Pancreas (tissue), 10 donors: ENCODE measurements around the gene HTD2. TPM values are rescaled to one million over a fixed set of nuclear protein-coding genes. Genes with fewer than 3 reads are reported as not detected.

Experiments used
- ATAC-seq, 4 donors: fragments of 200-7000 bp; cut with Tn5 transposase; one replicate each; pipeline versions ENCODE4 v1.8.0 to v1.9.1; 2020; ENCODE audit warnings: mild to moderate bottlenecking in 4 of 4, moderate library complexity in 4 of 4
- DNase-seq, 6 donors: peaks; one replicate each; pipeline ENCODE4 v3.0.0-alpha.2; 2020
- FAIRE-seq: peaks from 2 replicates; lab custom pipeline; 2012; peaks lifted over from hg19 to GRCh38; lab: Jason Lieb, UNC
- H3K27ac ChIP-seq, 4 donors: fragments of 200-600 bp; sonication (generic); 1 replicate in 3 of 4; 2 replicates in 1 of 4; pipeline versions ENCODE4 v1.5.0 to v1.8.0; 2020
- H3K27me3 ChIP-seq, 4 donors: fragments of 200-600 bp; one replicate each; pipeline ENCODE4 v1.8.0; 2021
- H3K36me3 ChIP-seq, 3 donors: fragments of 200-600 bp; sonication (generic) in 1 of 3; one replicate each; pipeline versions ENCODE4 v1.5.0 to v1.8.0; 2020 to 2021
- H3K4me1 ChIP-seq, 3 donors: fragments of 200-600 bp; one replicate each; pipeline ENCODE4 v1.8.0; 2021
- H3K4me3 ChIP-seq, 4 donors: fragments of 200-600 bp; sonication (generic) in 2 of 4; one replicate each; pipeline versions ENCODE4 v1.5.0 to v1.8.0; 2020 to 2021
- H3K9me3 ChIP-seq, 4 donors: fragments of 200-600 bp; one replicate each; pipeline ENCODE4 v1.8.0; 2021
- CTCF ChIP-seq, 4 donors: fragments of 200-600 bp; sonication (generic) in 3 of 4; IDR thresholded peaks; one replicate each; pipeline versions ENCODE4 v1.5.0 to v1.8.0; 2021; ENCODE audit warnings: antibody characterized with exemption in 4 of 4
- WGBS, 2 donors: extraction: QIAGEN DNeasy Blood & Tissue Kit; methylation state at CpG; one replicate each; pipeline ENCODE4 v1.1.7; 2013; 5-methylcytosine and 5-hydroxymethylcytosine counted together
- intact Hi-C, 3 donors: fragments of 100-400 bp; cut with DNase I; formaldehyde crosslinking; loops; one replicate each; pipeline versions ENCODE4 v1.11.1 to v1.14.2; 2022
- polyA plus RNA-seq, 2 donors: library from polyadenylated mRNA; stranded (reverse); fragments of 200-250 nt; gene quantifications; one replicate each; pipeline ENCODE4 v1.2.3, GENCODE V29; 2013
- total RNA-seq, 6 donors: library from RNA; stranded (reverse); fragmentation: NEBNext Ultra II Directional in 4 of 6; extraction: Animal tissue kit (Norgen Biotek cat#: 25700) in 4 of 6; gene quantifications; one replicate each; pipeline versions ENCODE4 v1.2.1 to v1.2.4, GENCODE V29; 2021 to 2023
- donor health status: healthy with polysubstance abuse.
- donor health status: DM: no; HTN: no; CAD: no; lungs with moderate emphysema.
- donor health status: DM: no; HTN: no; CAD: no.
- donor health status: control.
- donor health status: control.
- donor health status: Bipolar disorder and iron deficiency.
- donor health status: DM: yes; HTN: yes; CAD: no.
- donor health status: DM: no; HTN: no; CAD: no.
- donor health status: DM: no; HTN: no; CAD: no.
- donor health status: DM: yes; HTN: yes; CAD: no.

The HTD2 gene
- total and polyA plus RNA-seq, 8 donors: 0.68 to 5.5 (median 3.5) TPM

GRCh38 chr3:58323529-58324390, 17.4 kb downstream of the HTD2 start:
- FAIRE-seq: no peak
- H3K27ac ChIP-seq: no peak overlapping the region
- no peak overlapping the region for H3K4me3 ChIP-seq
- H3K27me3 ChIP-seq: no peaks in the 10 kb centered on the region
- DNase-seq: no peak
- WGBS, 2 donors: 60 to 61% methylated on average over 3 of the region's 3 CpGs
- peaks cover 5 to 10% (median 7%) of the 10 kb centered on the region in 3 donors for H3K4me1 ChIP-seq
- intact Hi-C loops: no loop called here
- H3K9me3 ChIP-seq: no peaks in the 10 kb centered on the region
- no peak for TF ChIP-seq CTCF (IDR thresholded peaks at IDR 0.05)
- peak in 3 of 4 donors; percentile 7 to 72 (median 64) for ATAC-seq
- H3K36me3 ChIP-seq: peaks cover 0 to 4% (median under 1%) of the 10 kb centered on the region in 3 donors

GRCh38 chr3:58324391-58325390, 18.4 kb downstream of the HTD2 start:
- Histone ChIP-seq H3K4me3 (no peak overlapping the region), H3K27ac (peak overlapping the region in 2 of 4 donors; percentile 58 to 72), H3K9me3 (no peaks in the 10 kb centered on the region), H3K4me1 (peaks cover 5 to 10% (median 7%) of the 10 kb centered on the region in 3 donors), H3K27me3 (no peaks in the 10 kb centered on the region), H3K36me3 (no peaks in the 10 kb centered on the region)
- no peak for ATAC-seq
- TF ChIP-seq CTCF (IDR thresholded peaks at IDR 0.05): no peak
- FAIRE-seq: no peak
- 87 to 94% methylated on average over 7 of the region's 7 CpGs for WGBS, 2 donors
- intact Hi-C loops: loop anchor here in 1 of 3 donors (5.0 kb wide), 1 partner anchor 88 kb away; no protein-coding TSS in a partner anchor
- DNase-seq: no peak

DNA sequence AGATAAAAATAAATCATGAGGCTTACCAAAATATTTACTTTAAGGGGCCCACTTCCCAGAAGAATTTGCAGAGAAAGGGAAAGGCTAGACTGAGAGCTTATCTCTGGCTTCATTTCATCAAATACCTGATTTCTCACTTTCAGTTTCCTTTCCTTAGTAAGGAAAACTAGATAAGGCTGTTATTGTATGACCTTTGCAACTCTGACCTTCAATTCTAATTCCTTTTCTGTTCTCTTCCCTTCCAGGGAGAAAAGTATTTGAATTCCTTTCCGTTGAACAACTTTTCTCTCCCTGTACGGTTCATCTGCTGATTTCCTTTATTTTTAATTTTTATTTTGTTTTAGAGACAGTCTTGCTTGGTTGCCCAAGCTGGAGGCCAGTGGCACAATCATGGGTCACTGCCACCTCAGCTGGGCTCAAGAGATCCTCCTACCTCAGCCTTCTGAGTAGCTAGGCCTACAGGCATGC, 19.2 kb downstream of the HTD2 start:
- Histone ChIP-seq H3K27me3 (no peaks in the 10 kb centered on the region), H3K4me3 (no peak overlapping the region), H3K4me1 (peaks cover 5 to 10% (median 7%) of the 10 kb centered on the region in 3 donors), H3K36me3 (no peaks in the 10 kb centered on the region), H3K27ac (peak overlapping the region in 2 of 4 donors; percentile 58 to 72), H3K9me3 (no peaks in the 10 kb centered on the region)
- WGBS, 2 donors: 27 to 28% methylated on average over 2 of the region's 2 CpGs
- peak; percentile 38 to 86 (median 46) for ATAC-seq
- FAIRE-seq: no peak
- TF ChIP-seq CTCF (IDR thresholded peaks at IDR 0.05): no peak
- intact Hi-C loops: loop anchor here in 1 of 3 donors (5.0 kb wide), 1 partner anchor 87 kb away; no protein-coding TSS in a partner anchor
- no peak for DNase-seq

DNA sequence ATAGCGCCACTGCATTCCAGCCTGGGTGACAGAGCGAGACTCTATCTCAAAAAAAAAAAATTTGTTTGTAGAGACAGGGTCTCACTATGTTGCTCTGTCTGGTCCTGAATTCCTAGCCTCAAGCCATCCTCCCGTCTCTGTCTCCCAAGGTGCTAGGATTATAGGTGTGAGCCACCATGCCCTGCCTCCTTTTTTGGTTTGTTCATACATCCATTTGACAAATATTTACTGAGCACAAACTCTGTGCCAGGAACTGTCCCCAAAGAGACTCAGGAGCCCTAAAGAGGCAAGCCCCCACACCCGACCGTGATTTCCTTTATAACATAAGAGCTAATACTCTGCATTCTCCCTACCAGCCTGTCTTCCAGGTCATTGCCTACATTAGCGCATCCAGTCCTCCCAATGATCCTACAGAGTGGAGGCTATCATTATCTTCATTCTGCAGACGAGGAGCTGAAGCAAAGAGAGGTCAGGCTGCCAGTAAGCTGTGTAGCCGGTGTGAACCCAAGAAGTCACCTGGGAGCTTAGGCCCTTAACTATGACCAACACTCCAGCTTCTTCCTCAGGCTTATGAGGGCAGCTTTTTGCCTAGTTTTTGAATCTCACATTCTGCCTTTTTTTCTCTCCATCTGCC, 20.1 kb downstream of the HTD2 start:
- H3K27ac ChIP-seq: peak overlapping the region in 1 of 4 donors; percentile 58
- no peak for DNase-seq

More for the DNA sequence above, 20.1 kb downstream of the HTD2 start:
- intact Hi-C loops: loop anchor here in 1 of 3 donors (5.0 kb wide), 1 partner anchor 86 kb away; no protein-coding TSS in a partner anchor
- no peak for ATAC-seq
- FAIRE-seq: no peak
- no peaks in the 10 kb centered on the region for H3K36me3 ChIP-seq
- H3K4me1 ChIP-seq: peaks cover 5 to 10% (median 7%) of the 10 kb centered on the region in 3 donors
- no peak overlapping the region for H3K4me3 ChIP-seq
- no peaks in the 10 kb centered on the region for H3K27me3 ChIP-seq
- WGBS, 2 donors: 91 to 92% methylated on average over 8 of the region's 8 CpGs
- TF ChIP-seq CTCF (IDR thresholded peaks at IDR 0.05): no peak
- no peaks in the 10 kb centered on the region for H3K9me3 ChIP-seq
